RWPE2 (cell line): ENCODE results near the gene ADGRF4.

ENCODE experiments used
- ATAC-seq: fragments of 200-7000 bp; cut with Tn5 transposase; 3 replicates; pipeline ENCODE4 v1.9.1; 2021; ENCODE audit warnings: low read depth
- DNase-seq: peaks from one replicate; pipeline ENCODE4 v3.0.0-alpha.2; 2020; ENCODE audit warnings: low spot score
- H3K27ac ChIP-seq: fragments of 450-650 bp; 2 replicates; pipeline ENCODE4 v1.5.1; 2017; ENCODE audit warnings: mild to moderate bottlenecking; ENCODE audit not compliant: poor library complexity, severe bottlenecking
- H3K27me3 ChIP-seq: fragments of 250-450 bp; sonication (Bioruptor Pico); 2 replicates; pipeline ENCODE4 v1.5.1; 2021; ENCODE audit warnings: mild to moderate bottlenecking, moderate library complexity; ENCODE audit not compliant: insufficient read depth, poor library complexity, severe bottlenecking
- H3K36me3 ChIP-seq: fragments of 250-450 bp; sonication (Bioruptor Pico); 2 replicates; pipeline ENCODE4 v1.5.1; 2020; ENCODE audit warnings: low read depth, mild to moderate bottlenecking, moderate library complexity
- H3K4me1 ChIP-seq: fragments of 250-450 bp; sonication (Bioruptor Pico); 2 replicates; pipeline ENCODE4 v1.5.1; 2021; ENCODE audit warnings: mild to moderate bottlenecking, moderate library complexity; ENCODE audit not compliant: insufficient read depth, poor library complexity, severe bottlenecking
- H3K4me3 ChIP-seq: fragments of 250-450 bp; sonication (Bioruptor Pico); 2 replicates; pipeline ENCODE4 v1.5.1; 2021; ENCODE audit warnings: mild to moderate bottlenecking, moderate library complexity; ENCODE audit not compliant: severe bottlenecking
- H3K9me3 ChIP-seq: fragments of 250-450 bp; sonication (Bioruptor Pico); 2 replicates; pipeline ENCODE4 v1.5.1; 2021; ENCODE audit warnings: mild to moderate bottlenecking, moderate library complexity; ENCODE audit not compliant: severe bottlenecking
- TF ChIP-seq, protein P1 (sequence below): fragments of 450-650 bp; IDR thresholded peaks from one replicate; pipeline ENCODE4 v1.5.1; 2017; ENCODE audit warnings: mild to moderate bottlenecking, moderate library complexity; ENCODE audit not compliant: poor library complexity, severe bottlenecking

ADGRF4 gene

DNA sequence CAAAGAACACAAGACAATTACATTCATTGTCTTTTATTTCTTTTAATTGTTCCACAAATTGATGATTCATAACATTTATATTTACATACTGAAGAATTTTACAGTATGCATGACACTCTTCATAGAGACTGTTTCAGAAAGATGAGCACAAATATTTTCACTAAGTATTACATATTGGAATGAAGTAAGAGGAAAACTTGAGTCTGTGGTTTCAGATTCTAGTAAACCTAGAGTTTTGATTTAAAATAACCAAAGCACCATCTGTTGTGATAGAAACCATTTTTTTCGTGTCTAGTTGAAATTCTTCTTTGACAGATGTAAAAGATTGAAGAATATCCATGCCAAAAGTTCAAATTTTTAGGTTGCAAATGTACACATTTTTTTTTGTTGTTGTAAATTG lies 51.4 kb downstream of the ADGRF4 start:
- no peaks in the 10 kb centered on the region for H3K36me3 ChIP-seq
- DNase-seq (no peak), ATAC-seq (no peak)
- no peaks in the 10 kb centered on the region for H3K9me3 ChIP-seq
- no peaks in the 10 kb centered on the region for H3K4me1 ChIP-seq
- TF ChIP-seq, protein P1, sequence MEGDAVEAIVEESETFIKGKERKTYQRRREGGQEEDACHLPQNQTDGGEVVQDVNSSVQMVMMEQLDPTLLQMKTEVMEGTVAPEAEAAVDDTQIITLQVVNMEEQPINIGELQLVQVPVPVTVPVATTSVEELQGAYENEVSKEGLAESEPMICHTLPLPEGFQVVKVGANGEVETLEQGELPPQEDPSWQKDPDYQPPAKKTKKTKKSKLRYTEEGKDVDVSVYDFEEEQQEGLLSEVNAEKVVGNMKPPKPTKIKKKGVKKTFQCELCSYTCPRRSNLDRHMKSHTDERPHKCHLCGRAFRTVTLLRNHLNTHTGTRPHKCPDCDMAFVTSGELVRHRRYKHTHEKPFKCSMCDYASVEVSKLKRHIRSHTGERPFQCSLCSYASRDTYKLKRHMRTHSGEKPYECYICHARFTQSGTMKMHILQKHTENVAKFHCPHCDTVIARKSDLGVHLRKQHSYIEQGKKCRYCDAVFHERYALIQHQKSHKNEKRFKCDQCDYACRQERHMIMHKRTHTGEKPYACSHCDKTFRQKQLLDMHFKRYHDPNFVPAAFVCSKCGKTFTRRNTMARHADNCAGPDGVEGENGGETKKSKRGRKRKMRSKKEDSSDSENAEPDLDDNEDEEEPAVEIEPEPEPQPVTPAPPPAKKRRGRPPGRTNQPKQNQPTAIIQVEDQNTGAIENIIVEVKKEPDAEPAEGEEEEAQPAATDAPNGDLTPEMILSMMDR: no peak
- H3K27ac ChIP-seq: no peak overlapping the region
- H3K27me3 ChIP-seq: no peaks in the 10 kb centered on the region
- no peak overlapping the region for H3K4me3 ChIP-seq

DNA sequence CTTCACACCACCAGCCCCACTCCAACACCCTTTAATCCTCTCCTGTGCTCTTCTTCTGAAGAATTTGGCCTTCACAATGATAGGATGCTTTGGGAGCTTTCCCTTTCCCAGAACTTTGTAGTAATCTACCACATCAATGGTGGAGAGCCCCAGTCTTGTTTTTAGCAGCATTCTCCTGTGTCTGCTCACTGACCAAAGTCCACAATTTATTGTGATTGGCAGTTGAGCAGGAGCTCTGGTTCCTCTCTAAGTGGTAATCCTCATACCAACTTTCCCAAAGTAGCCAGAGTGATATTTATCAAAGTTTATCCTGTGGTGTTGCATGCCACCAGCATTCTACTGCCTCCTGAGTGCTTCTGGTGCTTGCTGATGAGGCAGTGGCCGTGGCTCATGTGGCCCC lies 54.4 kb downstream of the ADGRF4 start:
- no peaks in the 10 kb centered on the region for H3K36me3 ChIP-seq

DNA sequence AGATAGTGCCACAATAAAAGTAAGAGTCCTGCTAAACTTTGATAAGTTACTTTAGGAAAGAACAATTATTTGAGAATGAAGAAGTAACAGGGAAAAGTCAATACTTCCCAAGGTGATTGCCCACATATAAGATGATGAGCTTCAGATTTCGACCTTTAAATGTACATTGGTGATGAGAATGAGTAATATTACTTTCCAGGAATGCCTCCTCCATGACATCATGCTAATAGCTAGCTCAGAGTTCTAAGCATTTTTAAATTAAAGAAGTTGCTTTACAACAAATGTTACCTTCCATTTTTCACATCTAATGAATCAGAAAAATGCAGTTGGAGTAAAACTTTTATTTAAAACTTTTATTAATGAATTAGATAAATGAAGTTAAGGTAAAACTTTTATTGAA lies 61.0 kb downstream of the ADGRF4 start:
- ATAC-seq (no peak), DNase-seq (no peak)
- no peaks in the 10 kb centered on the region for H3K27me3 ChIP-seq
- H3K4me1 ChIP-seq: no peaks in the 10 kb centered on the region
- no peaks in the 10 kb centered on the region for H3K36me3 ChIP-seq
- no peak overlapping the region for H3K27ac ChIP-seq
- TF ChIP-seq, protein P1: no peak
- no peak overlapping the region for H3K4me3 ChIP-seq
- H3K9me3 ChIP-seq: no peaks in the 10 kb centered on the region

More for the DNA sequence above, 54.4 kb downstream of the ADGRF4 start:
- no peak for ATAC-seq
- no peak for DNase-seq
- Histone ChIP-seq H3K9me3 (no peaks in the 10 kb centered on the region), H3K4me3 (no peak overlapping the region), H3K4me1 (no peaks in the 10 kb centered on the region), H3K27me3 (no peaks in the 10 kb centered on the region), H3K27ac (no peak overlapping the region)
- TF ChIP-seq, protein P1: no peak

DNA sequence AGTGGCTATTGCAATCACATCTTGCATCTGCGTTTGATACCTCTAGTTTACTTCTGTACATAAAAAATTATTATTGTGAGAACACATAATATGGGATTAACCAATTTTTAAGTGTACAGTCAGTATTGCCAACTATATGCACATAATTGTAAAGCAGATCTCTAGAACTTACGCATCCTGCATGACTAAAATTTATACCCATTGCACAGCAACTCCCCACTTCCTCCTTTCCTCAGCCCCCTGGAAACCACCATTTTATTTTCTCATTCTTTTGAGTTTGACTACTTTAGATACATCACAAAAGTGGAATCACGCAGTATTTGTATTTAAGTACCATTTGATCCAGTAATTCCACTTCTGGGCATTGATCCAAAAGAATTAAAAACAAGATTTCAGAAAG lies 64.1 kb downstream of the ADGRF4 start:
- Histone ChIP-seq H3K4me1 (no peaks in the 10 kb centered on the region), H3K27ac (no peak overlapping the region), H3K27me3 (no peaks in the 10 kb centered on the region), H3K4me3 (no peak overlapping the region), H3K36me3 (no peaks in the 10 kb centered on the region; the same call in 1 of the 2 replicates), H3K9me3 (peaks cover 3% of the 10 kb centered on the region)
- TF ChIP-seq, protein P1: no peak
- ATAC-seq (no peak), DNase-seq (no peak)

DNA sequence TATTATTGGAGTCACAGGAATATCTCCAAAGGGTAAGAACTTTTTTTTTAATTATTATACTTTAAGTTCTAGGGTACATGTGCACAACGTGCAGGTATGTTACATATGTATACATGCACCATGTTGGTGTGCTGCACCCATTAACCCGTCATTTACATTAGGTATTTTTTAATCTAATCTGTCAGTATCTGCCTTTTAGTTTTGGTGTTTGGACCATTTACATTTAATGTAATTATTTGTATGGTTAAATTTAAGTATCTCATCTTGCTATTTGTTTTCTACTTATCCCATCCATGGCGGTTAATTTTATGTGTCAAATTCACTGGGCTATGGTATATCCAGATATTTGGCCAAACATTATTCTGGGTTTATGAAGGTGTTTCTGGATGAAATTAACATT lies 68.1 kb downstream of the ADGRF4 start:
- H3K27me3 ChIP-seq: no peaks in the 10 kb centered on the region
- no peak overlapping the region for H3K4me3 ChIP-seq
- DNase-seq (no peak), ATAC-seq (no peak)
- TF ChIP-seq, protein P1: no peak
- H3K36me3 ChIP-seq: no peaks in the 10 kb centered on the region; the same call in 1 of the 2 replicates
- H3K4me1 ChIP-seq: no peaks in the 10 kb centered on the region
- no peak overlapping the region for H3K27ac ChIP-seq
- peaks cover 3% of the 10 kb centered on the region for H3K9me3 ChIP-seq
